Mesothelial cell of epicardium (in vitro differentiated cells): ENCODE results near the gene UGT1A3. TPM values are rescaled to one million over a fixed set of nuclear protein-coding genes. Genes with fewer than 3 reads are reported as not detected.

Experiments
- DNase-seq, 2 experiments: peaks; one replicate each; pipeline ENCODE4 v3.0.0; 2021; ENCODE audit warnings: low spot score in 2 of 2; ENCODE audit not compliant: unreplicated experiment in 2 of 2
- H3K27ac Mint-ChIP-seq: 2 replicates; pipeline ENCODE4 v1.8.0; 2021; ENCODE audit warnings: mixed read lengths
- H3K27me3 Mint-ChIP-seq: 2 replicates; pipeline ENCODE4 v1.8.0; 2021; ENCODE audit warnings: low read depth, mixed read lengths
- H3K36me3 Mint-ChIP-seq: 2 replicates; pipeline ENCODE4 v1.8.0; 2021; ENCODE audit warnings: mixed read lengths
- H3K4me1 Mint-ChIP-seq: 2 replicates; pipeline ENCODE4 v1.8.0; 2021; ENCODE audit warnings: mixed read lengths
- H3K4me3 Mint-ChIP-seq: 2 replicates; pipeline ENCODE4 v1.8.0; 2021; ENCODE audit warnings: mild to moderate bottlenecking, moderate library complexity, mixed read lengths
- H3K9me3 Mint-ChIP-seq: 2 replicates; pipeline ENCODE4 v1.8.0; 2021; ENCODE audit warnings: mixed read lengths
- total RNA-seq: library from RNA; stranded (reverse); gene quantifications from 3 replicates; pipeline ENCODE4 v1.2.1, GENCODE V29; 2021
- TF ChIP-seq, protein P1 (sequence below): fragments of 200-600 bp; sonication (generic); IDR thresholded peaks from one replicate; pipeline ENCODE4 v1.5.0; 2021; ENCODE audit warnings: antibody characterized with exemption; ENCODE audit not compliant: unreplicated experiment

UGT1A3 gene
- total RNA-seq, 1 donor from 2014 or later, result not detected

DNA sequence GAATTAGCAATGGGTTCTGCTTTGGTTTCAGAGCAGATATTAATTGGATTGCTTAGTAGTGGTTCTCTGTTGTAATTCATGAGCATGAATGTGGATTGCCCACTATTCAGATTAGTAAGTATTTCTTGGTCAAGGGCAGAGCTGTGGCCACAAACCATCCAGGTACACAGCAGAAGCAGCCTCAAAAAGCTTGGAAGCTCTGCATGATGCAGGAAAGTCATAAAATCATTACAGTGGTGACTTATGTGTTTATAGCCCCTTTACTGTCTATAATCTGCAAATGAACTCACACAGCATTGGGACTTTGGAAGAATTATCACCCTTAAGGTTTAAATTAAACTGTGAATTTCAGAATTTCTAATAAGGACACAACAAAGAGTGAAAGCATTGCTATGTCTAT lies 29.3 kb downstream of the UGT1A3 start:
- peaks cover 7% of the 10 kb centered on the region for H3K27me3 Mint-ChIP-seq
- DNase-seq, result no peak
- H3K9me3 Mint-ChIP-seq, result peaks cover 5% of the 10 kb centered on the region
- H3K27ac Mint-ChIP-seq, result no peak overlapping the region
- H3K4me3 Mint-ChIP-seq, result no peak overlapping the region
- H3K36me3 Mint-ChIP-seq, result no peaks in the 10 kb centered on the region
- no peaks in the 10 kb centered on the region for H3K4me1 Mint-ChIP-seq
- TF ChIP-seq, protein P1, sequence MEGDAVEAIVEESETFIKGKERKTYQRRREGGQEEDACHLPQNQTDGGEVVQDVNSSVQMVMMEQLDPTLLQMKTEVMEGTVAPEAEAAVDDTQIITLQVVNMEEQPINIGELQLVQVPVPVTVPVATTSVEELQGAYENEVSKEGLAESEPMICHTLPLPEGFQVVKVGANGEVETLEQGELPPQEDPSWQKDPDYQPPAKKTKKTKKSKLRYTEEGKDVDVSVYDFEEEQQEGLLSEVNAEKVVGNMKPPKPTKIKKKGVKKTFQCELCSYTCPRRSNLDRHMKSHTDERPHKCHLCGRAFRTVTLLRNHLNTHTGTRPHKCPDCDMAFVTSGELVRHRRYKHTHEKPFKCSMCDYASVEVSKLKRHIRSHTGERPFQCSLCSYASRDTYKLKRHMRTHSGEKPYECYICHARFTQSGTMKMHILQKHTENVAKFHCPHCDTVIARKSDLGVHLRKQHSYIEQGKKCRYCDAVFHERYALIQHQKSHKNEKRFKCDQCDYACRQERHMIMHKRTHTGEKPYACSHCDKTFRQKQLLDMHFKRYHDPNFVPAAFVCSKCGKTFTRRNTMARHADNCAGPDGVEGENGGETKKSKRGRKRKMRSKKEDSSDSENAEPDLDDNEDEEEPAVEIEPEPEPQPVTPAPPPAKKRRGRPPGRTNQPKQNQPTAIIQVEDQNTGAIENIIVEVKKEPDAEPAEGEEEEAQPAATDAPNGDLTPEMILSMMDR, result no peak

DNA sequence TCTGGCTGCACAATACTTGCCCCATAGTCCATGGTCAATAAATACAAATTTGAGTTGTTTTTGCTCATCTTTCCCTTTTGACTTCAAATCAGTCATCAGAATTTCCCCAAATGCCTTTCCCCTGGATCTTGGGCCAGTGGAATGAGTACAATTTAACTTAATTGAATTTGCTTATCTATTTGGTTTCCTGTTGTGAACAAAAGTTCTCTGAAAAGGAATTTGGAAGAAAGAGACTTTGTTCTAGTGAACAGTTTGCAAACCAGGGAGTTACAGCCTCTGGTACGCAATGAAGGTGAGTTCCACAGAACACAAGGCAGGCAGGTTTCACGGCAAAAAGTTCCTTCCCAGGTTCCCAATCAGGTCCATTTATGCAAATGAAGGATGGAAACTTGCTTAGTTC lies 30.0 kb downstream of the UGT1A3 start:
- Mint-ChIP-seq H3K4me1 (no peaks in the 10 kb centered on the region), H3K27me3 (peaks cover 14% of the 10 kb centered on the region), H3K36me3 (no peaks in the 10 kb centered on the region), H3K27ac (no peak overlapping the region), H3K4me3 (no peak overlapping the region), H3K9me3 (peaks cover 4% of the 10 kb centered on the region)
- TF ChIP-seq, protein P1, result no peak
- DNase-seq, result no peak

- Mint-ChIP-seq H3K27me3 (peaks cover 23% of the 10 kb centered on the region), H3K4me1 (no peaks in the 10 kb centered on the region), H3K4me3 (no peak within 1 kb of the TSS), H3K27ac (no peak within 1 kb of the TSS), H3K9me3 (no peaks in the 10 kb centered on the region), H3K36me3 (no peaks in the 10 kb centered on the region)
- no peak for DNase-seq
- TF ChIP-seq, protein P1, result no peak
These were observed 31.2 kb downstream of the UGT1A3 start, which contains the start of gene UGT1A1 for GRCh38 chr2:233760043-233760442. TSS of gene UGT1A1 (plus strand) at chr2:233760270. CDS start at chr2:233760288, 18 bp downstream.

GRCh38 chr2:233761040-233761769 lies 32.4 kb downstream of the UGT1A3 start:
- no peak overlapping the region for H3K4me3 Mint-ChIP-seq
- H3K9me3 Mint-ChIP-seq, result no peaks in the 10 kb centered on the region
- no peak overlapping the region for H3K27ac Mint-ChIP-seq
- TF ChIP-seq, protein P1, result no peak
- peaks cover 25% of the 10 kb centered on the region for H3K27me3 Mint-ChIP-seq
- DNase-seq, result no peak
- no peaks in the 10 kb centered on the region for H3K4me1 Mint-ChIP-seq
- no peaks in the 10 kb centered on the region for H3K36me3 Mint-ChIP-seq

DNA sequence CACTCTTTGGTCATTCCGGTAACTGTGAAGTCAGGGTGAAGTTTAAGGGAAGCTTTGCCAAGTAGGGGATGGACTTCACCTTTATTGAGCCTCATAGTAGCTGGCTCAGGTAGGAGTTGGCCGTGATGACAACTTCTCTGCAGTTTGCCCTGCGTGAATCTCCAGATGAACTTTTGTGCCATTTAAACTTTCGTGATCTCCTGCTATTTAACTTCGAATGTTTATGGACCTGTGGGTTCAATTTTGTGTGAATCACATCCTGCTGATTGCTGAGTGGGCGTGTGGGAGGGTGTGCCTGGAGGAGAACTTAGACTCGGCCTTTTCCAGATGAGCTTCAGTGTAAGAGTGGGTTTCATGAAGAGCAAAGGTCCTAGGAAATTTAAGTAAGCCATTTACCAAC lies 35.4 kb downstream of the UGT1A3 start:
- Mint-ChIP-seq H3K9me3 (no peaks in the 10 kb centered on the region), H3K27me3 (peaks cover 32% of the 10 kb centered on the region), H3K4me3 (no peak overlapping the region), H3K36me3 (no peaks in the 10 kb centered on the region), H3K4me1 (no peaks in the 10 kb centered on the region), H3K27ac (no peak overlapping the region)
- DNase-seq, result no peak
- TF ChIP-seq, protein P1, result no peak
